Measurements from ENCODE around the gene GNG13. TPM values are rescaled to one million over a fixed set of nuclear protein-coding genes. Genes with fewer than 3 reads are reported as not detected.

The GNG13 gene
- total and polyA plus RNA-seq, 2 of the 4 experiments (the other 2 are of a cell fraction) = not detected

DNA sequence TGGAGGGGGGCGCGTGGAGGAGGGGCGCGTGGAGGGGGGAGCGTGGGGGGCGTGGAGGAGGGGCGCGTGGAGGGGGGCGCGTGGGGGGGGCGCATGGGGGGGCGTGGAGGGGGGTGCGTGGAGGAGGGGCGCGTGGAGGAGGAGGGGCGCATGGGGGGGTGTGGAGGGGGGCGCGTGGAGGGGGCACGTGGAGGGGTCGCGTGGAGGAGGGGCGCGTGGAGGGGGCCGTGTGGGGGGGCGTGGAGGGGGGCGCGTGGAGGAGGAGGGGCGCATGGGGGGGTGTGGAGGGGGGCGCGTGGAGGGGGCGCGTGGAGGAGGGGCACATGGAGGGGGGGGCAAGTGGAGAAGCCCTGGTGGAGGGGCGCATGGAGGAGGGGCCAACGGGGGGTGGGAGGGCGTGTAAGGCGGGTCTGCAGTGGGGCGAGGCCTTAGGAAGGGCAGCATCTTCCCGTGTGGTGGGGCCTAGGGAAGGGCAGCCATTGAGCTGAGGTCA is 32.7 kb downstream of the GNG13 start:
- Histone ChIP-seq H2AFZ (replicated peaks; ENCODE audit: low read length, poor library complexity) (no peak overlapping the region), H2AK5ac (ENCODE audit: low read depth, low read length) (no peak overlapping the region), H4K5ac (ENCODE audit: low read depth, low read length) (no peak overlapping the region), H2AK9ac (replicated peaks; ENCODE audit: low read depth, low read length, poor library complexity) (no peak overlapping the region), H4K20me1 (ENCODE audit: insufficient read depth, low read length) (no peaks in the 10 kb centered on the region), H3K9me1 (ENCODE audit: insufficient read depth, low read length) (no peaks in the 10 kb centered on the region), H2BK120ac (ENCODE audit: low read depth, low read length) (no peak overlapping the region), H4K91ac (ENCODE audit: insufficient read depth, low read depth, low read length) (no peak overlapping the region), H2BK5ac (ENCODE audit: low read depth, low read length, poor library complexity, severe bottlenecking) (no peak overlapping the region), H3K4ac (ENCODE audit: low read depth, low read length) (no peak overlapping the region), H3K36me3 (ENCODE audit: control insufficient read depth, insufficient read depth, low read length) (no peaks in the 10 kb centered on the region), H3K27ac (ENCODE audit: insufficient read depth, low read length) (no peak overlapping the region), H3K27me3 (ENCODE audit: control insufficient read depth, insufficient read depth, low read length) (no peaks in the 10 kb centered on the region), H3K18ac (ENCODE audit: low read depth, low read length) (no peak overlapping the region), H3K4me1 (ENCODE audit: control insufficient read depth, insufficient read depth, low read length) (no peaks in the 10 kb centered on the region), H3K14ac (replicated peaks; ENCODE audit: low read depth, low read length) (no peak overlapping the region), H3K9me3 (ENCODE audit: control insufficient read depth, insufficient read depth, low read length) (no peaks in the 10 kb centered on the region), H4K8ac (ENCODE audit: low read depth in 2 of 2, low read length in 2 of 2) (no peak overlapping the region), H3K4me2 (ENCODE audit: low read depth, low read length) (no peak overlapping the region), H3K9ac (ENCODE audit: low read depth, low read length) (no peak overlapping the region), H3K56ac (ENCODE audit: extremely low read depth, insufficient read depth, low read length) (no peak overlapping the region), H3K4me3 (ENCODE audit: insufficient read depth, low read depth, low read length) (no peak overlapping the region), H2BK15ac (ENCODE audit: low read depth, low read length) (no peak overlapping the region), H2BK20ac (ENCODE audit: low read depth, low read length) (no peak overlapping the region), H3K79me1 (ENCODE audit: low read depth in 1 of 2, low read length in 2 of 2) (no peaks in the 10 kb centered on the region), H3K23ac (ENCODE audit: low read depth, low read length) (no peak overlapping the region)
- 67% methylated on average over 4 of the region's 38 CpGs; no CpG with 5 or more reads in 1 of the 2 experiments for WGBS, 2 experiments (ENCODE audit: extremely low coverage in 2 of 2, insufficient read length in 1 of 2)
- BruUV-seq (replicated peaks) = no TSS peak
- ATAC-seq (ENCODE audit: low read depth) (no peak), DNase-seq (no peak)
- intact Hi-C loops (cut with micrococcal nuclease) = no loop called here
- dilution Hi-C loops (cut with HindIII; ENCODE audit: low sequenced_read_pairs, unreplicated experiment) = no loop called here
- POLR2A ChIA-PET (ENCODE audit: unreplicated experiment) = no interaction called here
- in situ Hi-C loops (cut with MboI; ENCODE audit: low sequenced_read_pairs) = no loop called here
- CTCF ChIA-PET = no interaction called here
- TF ChIP-seq CHD1 (IDR thresholded peaks at IDR 0.05; ENCODE audit: low read depth, low read length) (no peak), RCOR1 (IDR thresholded peaks at IDR 0.05; ENCODE audit: insufficient replicate concordance, low read length) (no peak), MAZ (IDR thresholded peaks at IDR 0.05; ENCODE audit: borderline replicate concordance, low read depth, low read length) (no peak), RAD21 (IDR thresholded peaks at IDR 0.05; ENCODE audit: low read length) (no peak), POLR2A (IDR thresholded peaks at IDR 0.05; ENCODE audit: low read depth, low read length) (no peak), MXI1 (IDR thresholded peaks at IDR 0.05; ENCODE audit: borderline replicate concordance, low read depth, low read length) (no peak), NFE2L2 (IDR thresholded peaks at IDR 0.05; ENCODE audit: low read depth, low read length) (no peak), MAFK (IDR thresholded peaks at IDR 0.05; ENCODE audit: low read depth, low read length) (no peak), BHLHE40 (IDR thresholded peaks at IDR 0.05; ENCODE audit: low read depth, low read length) (no peak), CEBPB (IDR thresholded peaks at IDR 0.05; ENCODE audit: low read depth, low read length) (no peak)
- TF ChIP-seq, protein P1, sequence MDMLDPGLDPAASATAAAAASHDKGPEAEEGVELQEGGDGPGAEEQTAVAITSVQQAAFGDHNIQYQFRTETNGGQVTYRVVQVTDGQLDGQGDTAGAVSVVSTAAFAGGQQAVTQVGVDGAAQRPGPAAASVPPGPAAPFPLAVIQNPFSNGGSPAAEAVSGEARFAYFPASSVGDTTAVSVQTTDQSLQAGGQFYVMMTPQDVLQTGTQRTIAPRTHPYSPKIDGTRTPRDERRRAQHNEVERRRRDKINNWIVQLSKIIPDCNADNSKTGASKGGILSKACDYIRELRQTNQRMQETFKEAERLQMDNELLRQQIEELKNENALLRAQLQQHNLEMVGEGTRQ (IDR thresholded peaks at IDR 0.05; ENCODE audit: low read depth, low read length) = no peak
- TF ChIP-seq, protein P2, sequence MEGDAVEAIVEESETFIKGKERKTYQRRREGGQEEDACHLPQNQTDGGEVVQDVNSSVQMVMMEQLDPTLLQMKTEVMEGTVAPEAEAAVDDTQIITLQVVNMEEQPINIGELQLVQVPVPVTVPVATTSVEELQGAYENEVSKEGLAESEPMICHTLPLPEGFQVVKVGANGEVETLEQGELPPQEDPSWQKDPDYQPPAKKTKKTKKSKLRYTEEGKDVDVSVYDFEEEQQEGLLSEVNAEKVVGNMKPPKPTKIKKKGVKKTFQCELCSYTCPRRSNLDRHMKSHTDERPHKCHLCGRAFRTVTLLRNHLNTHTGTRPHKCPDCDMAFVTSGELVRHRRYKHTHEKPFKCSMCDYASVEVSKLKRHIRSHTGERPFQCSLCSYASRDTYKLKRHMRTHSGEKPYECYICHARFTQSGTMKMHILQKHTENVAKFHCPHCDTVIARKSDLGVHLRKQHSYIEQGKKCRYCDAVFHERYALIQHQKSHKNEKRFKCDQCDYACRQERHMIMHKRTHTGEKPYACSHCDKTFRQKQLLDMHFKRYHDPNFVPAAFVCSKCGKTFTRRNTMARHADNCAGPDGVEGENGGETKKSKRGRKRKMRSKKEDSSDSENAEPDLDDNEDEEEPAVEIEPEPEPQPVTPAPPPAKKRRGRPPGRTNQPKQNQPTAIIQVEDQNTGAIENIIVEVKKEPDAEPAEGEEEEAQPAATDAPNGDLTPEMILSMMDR (conservative IDR thresholded peaks at IDR 0.05; ENCODE audit: low read depth, low read length) = no peak

Data from IMR-90 (cell line).